OCI-LY3 (cell line): ENCODE results near the gene RMP24.
A peak's percentile ranks its signal among the peaks of the same experiment; 100 is the strongest.

Experiments used
- H2AFZ ChIP-seq: fragments of 200-600, 300-600 bp; shearing (Covaris generic); 2 replicates; pipeline ENCODE4 v1.6.0; 2014; ENCODE audit warnings: antibody characterized with exemption, low read depth, low read length
- H3K27ac ChIP-seq: fragments of 200-600, 300-600 bp; sonication (generic); 2 replicates; pipeline ENCODE4 v1.5.1; 2014; ENCODE audit warnings: mild to moderate bottlenecking, low read length, moderate library complexity, mixed read lengths
- H3K27me3 ChIP-seq: fragments of 200-600, 300-600 bp; sonication (generic); 2 replicates; pipeline ENCODE4 v1.6.1; 2014; ENCODE audit warnings: low read depth, low read length, mixed read lengths
- H3K36me3 ChIP-seq: fragments of 200-600, 300-600 bp; sonication (generic); replicated peaks from 2 replicates; pipeline ENCODE3; 2014; ENCODE audit warnings: low read depth, low read length, mixed read lengths
- H3K4me1 ChIP-seq: fragments of 300-600, 200-600 bp; sonication (generic); 2 replicates; pipeline ENCODE4 v1.6.1; 2014; ENCODE audit warnings: low read length, mixed read lengths
- H3K4me2 ChIP-seq: fragments of 200-600, 300-600 bp; sonication (generic); 2 replicates; pipeline ENCODE4 v1.6.1; 2014; ENCODE audit warnings: low read length, mixed read lengths
- H3K4me3 ChIP-seq: fragments of 300-600, 200-600 bp; sonication (generic); 2 replicates; pipeline ENCODE4 v1.5.1; 2014; ENCODE audit warnings: antibody characterized with exemption, mild to moderate bottlenecking, low read length, moderate library complexity
- H3K79me2 ChIP-seq: fragments of 300-600, 200-600 bp; shearing (Covaris generic); 2 replicates; pipeline ENCODE4 v1.6.1; 2014; ENCODE audit warnings: mild to moderate bottlenecking, low read length, mixed read lengths
- H3K9ac ChIP-seq: fragments of 300-600, 200-600 bp; shearing (Covaris generic); 2 replicates; pipeline ENCODE4 v1.6.0; 2014; ENCODE audit warnings: mild to moderate bottlenecking, low read length, moderate library complexity
- H3K9me3 ChIP-seq: fragments of 200-600, 300-600 bp; shearing (Covaris generic); 2 replicates; pipeline ENCODE4 v1.6.1; 2014; ENCODE audit warnings: low read length, mixed read lengths; ENCODE audit not compliant: insufficient read depth
- H4K20me1 ChIP-seq: fragments of 200-600, 300-600 bp; sonication (generic); 2 replicates; pipeline ENCODE4 v1.6.1; 2016; ENCODE audit warnings: low read length, mixed read lengths; ENCODE audit not compliant: insufficient read depth
- EZH2phosphoT487 ChIP-seq: fragments of 200-600 bp; shearing (Covaris generic); IDR thresholded peaks from 2 replicates; pipeline ENCODE4 v1.6.1; 2018; ENCODE audit warnings: antibody characterized with exemption, mixed run types, low read depth
- TF ChIP-seq, protein P1 (sequence below): fragments of 200-600, 300-600 bp; sonication (generic); IDR thresholded peaks from 2 replicates; pipeline ENCODE4 v1.5.1; 2014; ENCODE audit warnings: antibody characterized with exemption, low read length, low read depth

Gene RMP24

DNA sequence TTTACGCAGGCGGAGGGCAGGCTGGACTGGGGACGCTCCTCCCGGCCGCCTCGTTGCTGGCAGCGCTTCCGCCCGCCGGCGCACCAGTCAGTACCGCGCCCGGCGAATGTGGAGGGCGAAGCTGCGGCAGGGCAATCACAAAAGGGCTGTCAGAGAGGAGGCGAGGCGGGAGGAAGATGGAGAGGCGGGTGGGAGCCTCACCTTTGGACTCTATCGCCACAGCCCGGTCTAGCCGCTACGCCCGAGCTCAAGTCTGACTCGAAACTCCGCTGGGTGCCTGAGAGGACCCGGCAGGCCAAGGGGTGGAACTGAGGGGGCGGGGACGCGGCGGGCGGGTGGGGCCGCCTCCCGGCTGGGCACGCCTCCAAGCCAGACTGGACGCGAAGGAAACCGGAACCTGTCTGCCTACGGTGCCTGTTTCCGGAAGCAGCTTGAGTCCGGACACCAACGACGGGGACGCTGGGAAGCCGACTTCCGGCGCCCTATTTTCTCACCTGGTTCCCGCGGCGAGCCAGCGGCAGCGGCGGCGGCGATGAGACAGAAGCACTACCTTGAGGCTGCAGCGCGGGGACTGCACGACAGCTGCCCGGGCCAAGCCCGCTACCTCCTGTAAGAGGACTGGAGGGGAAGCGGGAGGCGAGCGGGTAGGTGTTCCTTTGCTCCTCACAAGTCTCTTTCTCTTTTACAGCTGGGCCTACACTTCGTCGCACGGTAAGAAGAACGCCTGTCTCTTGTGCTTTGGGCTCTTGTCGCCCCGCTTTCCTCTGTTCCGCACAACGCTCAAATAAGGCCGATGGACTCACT lies at the start of gene RMP24:
Gene RMP24 (plus strand): TSS at position 483 of the 804 bp plus-strand sequence.
- Histone ChIP-seq H3K9ac (peak within 1 kb of the TSS; percentile 82), H3K79me2 (peaks cover 19% of the 10 kb centered on the region), H3K27ac (peak within 1 kb of the TSS; percentile 66), H3K9me3 (no peaks in the 10 kb centered on the region), H2AFZ (peak within 1 kb of the TSS; percentile 85), H3K36me3 (peaks cover 25% of the 10 kb centered on the region), H3K4me1 (peaks cover 23% of the 10 kb centered on the region), H3K4me2 (peak within 1 kb of the TSS; percentile 95), H3K27me3 (no peaks in the 10 kb centered on the region), H4K20me1 (no peaks in the 10 kb centered on the region), H3K4me3 (peak within 1 kb of the TSS; percentile 92)
- TF ChIP-seq, protein P1, sequence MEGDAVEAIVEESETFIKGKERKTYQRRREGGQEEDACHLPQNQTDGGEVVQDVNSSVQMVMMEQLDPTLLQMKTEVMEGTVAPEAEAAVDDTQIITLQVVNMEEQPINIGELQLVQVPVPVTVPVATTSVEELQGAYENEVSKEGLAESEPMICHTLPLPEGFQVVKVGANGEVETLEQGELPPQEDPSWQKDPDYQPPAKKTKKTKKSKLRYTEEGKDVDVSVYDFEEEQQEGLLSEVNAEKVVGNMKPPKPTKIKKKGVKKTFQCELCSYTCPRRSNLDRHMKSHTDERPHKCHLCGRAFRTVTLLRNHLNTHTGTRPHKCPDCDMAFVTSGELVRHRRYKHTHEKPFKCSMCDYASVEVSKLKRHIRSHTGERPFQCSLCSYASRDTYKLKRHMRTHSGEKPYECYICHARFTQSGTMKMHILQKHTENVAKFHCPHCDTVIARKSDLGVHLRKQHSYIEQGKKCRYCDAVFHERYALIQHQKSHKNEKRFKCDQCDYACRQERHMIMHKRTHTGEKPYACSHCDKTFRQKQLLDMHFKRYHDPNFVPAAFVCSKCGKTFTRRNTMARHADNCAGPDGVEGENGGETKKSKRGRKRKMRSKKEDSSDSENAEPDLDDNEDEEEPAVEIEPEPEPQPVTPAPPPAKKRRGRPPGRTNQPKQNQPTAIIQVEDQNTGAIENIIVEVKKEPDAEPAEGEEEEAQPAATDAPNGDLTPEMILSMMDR: no peak
- no peak for TF ChIP-seq EZH2phosphoT487

DNA sequence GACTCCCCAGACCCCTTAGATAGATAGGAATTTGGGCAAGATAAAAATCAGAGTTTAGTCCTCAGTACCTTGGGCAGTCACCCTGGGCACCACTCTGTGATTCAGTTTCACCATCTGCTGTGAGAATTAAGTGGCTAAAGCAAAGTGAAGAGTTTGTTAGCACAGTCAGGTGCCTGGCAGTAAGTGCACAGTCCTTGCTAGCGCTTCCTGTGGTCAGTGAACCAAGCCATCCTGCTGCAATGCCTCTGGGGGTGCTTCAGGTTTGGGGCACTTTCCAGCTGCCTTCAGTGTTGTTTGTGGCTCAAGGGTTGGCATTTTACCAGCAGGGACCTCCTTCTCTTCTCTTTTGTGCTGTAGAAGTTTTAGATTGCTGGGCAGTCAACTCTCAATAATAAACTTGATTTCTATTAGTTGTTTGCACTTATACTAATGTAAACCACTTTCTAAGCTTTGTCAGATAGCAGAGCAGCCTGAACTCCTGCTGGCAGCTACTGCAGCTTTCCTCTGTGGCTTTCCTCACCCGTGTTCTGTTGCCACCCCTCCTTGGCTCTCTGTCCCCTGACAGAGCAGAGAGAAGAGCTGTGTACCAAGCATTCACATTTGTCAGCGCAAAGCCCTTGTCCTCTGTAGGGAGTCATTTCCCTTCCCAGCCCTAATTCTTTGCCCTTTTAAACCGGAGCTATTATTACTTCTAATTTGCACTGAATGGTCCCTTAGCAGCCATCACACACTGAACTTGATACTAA lies 48.4 kb upstream of the RMP24 start:
- Histone ChIP-seq H3K9me3 (no peaks in the 10 kb centered on the region), H3K4me1 (no peaks in the 10 kb centered on the region), H3K9ac (no peak overlapping the region), H3K27ac (no peak overlapping the region), H3K27me3 (peaks cover 39% of the 10 kb centered on the region), H3K36me3 (no peaks in the 10 kb centered on the region), H2AFZ (no peak overlapping the region), H3K79me2 (no peaks in the 10 kb centered on the region), H3K4me3 (no peak overlapping the region), H4K20me1 (no peaks in the 10 kb centered on the region), H3K4me2 (no peak overlapping the region)
- TF ChIP-seq, protein P1: no peak

DNA sequence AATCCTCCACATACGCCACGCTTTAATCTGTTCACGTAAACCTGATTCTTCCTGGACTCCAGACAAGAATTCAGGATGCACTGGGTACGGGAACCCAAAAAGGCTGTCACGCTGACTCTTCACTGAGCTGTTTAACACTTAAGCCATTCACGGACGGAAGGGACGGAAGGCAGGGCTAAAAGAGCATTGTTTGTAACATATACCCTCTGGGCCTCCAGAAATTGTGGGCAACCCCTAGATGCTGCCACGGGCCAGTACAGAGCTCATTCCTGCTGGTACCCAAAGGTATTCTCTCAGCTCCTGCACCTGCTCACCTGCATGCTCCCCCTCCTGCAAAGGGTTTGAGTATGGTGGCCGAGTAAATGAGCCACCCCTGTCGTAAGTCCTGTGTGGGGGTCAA lies 45.6 kb upstream of the RMP24 start:
- Histone ChIP-seq H3K79me2 (no peaks in the 10 kb centered on the region), H3K27ac (no peak overlapping the region), H4K20me1 (no peaks in the 10 kb centered on the region), H3K9ac (no peak overlapping the region), H3K9me3 (no peaks in the 10 kb centered on the region), H3K4me3 (no peak overlapping the region), H2AFZ (no peak overlapping the region), H3K4me1 (no peaks in the 10 kb centered on the region), H3K27me3 (peaks cover 33% of the 10 kb centered on the region), H3K4me2 (no peak overlapping the region), H3K36me3 (no peaks in the 10 kb centered on the region)
- no peak for TF ChIP-seq EZH2phosphoT487
- TF ChIP-seq, protein P1: no peak

DNA sequence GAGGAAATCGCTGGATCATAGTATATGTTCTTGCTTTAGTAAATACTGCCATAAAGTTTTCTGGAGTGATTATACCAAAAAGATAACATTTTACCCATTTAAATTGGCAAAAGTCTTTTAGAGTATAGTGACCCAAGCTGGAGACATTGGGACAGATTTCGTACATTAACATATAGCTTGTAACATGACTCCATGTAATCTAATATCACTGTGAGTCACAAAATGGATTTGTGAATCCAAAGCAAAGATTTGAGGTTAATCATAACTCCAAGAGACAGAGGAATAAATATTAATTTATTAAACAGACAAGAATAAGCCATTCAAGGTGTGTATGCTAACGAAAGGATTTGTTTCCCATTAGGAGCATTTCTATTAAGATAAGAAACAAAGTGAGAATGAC lies 45.0 kb upstream of the RMP24 start:
- Histone ChIP-seq H3K9me3 (no peaks in the 10 kb centered on the region), H4K20me1 (no peaks in the 10 kb centered on the region), H3K4me1 (no peaks in the 10 kb centered on the region), H3K9ac (no peak overlapping the region), H3K27ac (no peak overlapping the region), H3K4me3 (no peak overlapping the region), H3K4me2 (no peak overlapping the region), H3K27me3 (peaks cover 30% of the 10 kb centered on the region), H3K36me3 (no peaks in the 10 kb centered on the region), H2AFZ (no peak overlapping the region), H3K79me2 (no peaks in the 10 kb centered on the region)
- TF ChIP-seq EZH2phosphoT487: no peak
- TF ChIP-seq, protein P1: no peak
